Measurements from ENCODE around the gene CA10. TPM values are rescaled to one million over a fixed set of nuclear protein-coding genes. Genes with fewer than 3 reads are reported as not detected.

The CA10 gene
- total RNA-seq, 1 experiment from 2014 or later = not detected

DNA sequence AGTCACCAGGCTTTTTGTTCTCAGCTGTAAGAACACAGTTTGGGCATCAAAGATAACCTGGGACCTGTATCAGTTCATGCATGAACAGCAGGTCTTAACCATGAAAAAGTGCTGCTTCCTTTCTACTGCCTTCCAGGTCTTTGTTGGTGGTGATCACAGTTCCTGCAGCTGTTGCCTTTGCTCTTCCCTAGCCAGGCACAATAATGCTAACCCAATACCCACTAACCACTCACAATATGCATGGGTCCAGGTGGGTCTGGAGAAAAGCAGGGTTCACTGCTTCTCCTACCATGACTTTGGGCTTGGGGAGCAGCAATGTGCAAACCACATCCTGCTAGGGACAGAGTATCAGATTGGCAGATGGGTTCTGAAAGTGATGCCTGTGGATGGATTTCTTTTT is 501.3 kb downstream of the CA10 start:
- BruUV-seq (replicated peaks) = no TSS peak

DNA sequence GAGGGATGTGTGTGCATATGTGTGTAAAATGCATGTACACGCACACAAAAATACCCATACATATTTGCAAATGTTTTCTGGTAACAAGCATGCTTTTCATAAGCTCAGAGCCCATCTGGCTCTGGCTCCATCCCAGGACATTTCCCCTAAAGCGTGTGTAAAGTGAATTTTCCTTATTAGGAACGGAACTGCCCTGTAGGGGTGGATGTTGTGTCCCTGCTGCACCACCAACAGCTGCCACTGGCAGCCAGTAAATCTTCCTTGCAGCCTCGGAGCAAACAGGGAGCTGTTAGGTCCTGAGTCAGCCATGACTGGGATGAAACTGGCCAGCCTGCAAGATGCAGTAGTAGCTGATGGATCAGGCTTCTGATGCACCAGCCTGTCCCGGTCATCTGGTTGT is 504.6 kb downstream of the CA10 start:
- Histone ChIP-seq H3K9me3 (ENCODE audit: insufficient read depth, low read depth) (no peaks in the 10 kb centered on the region), H2AFZ (no peak overlapping the region), H3K36me3 (ENCODE audit: low read depth) (no peaks in the 10 kb centered on the region), H3K4me1 (replicated peaks; ENCODE audit: insufficient read depth) (no peaks in the 10 kb centered on the region), H3K27me3 (ENCODE audit: insufficient read depth, low read depth) (peaks cover 24% of the 10 kb centered on the region), H3K79me2 (ENCODE audit: low read depth) (no peaks in the 10 kb centered on the region), H4K20me1 (ENCODE audit: insufficient read depth) (no peaks in the 10 kb centered on the region), H3K4me3 (no peak overlapping the region), H3K27ac (no peak overlapping the region), H3K4me2 (no peak overlapping the region), H3F3A (ENCODE audit: insufficient read depth, low read depth) (no peaks in the 10 kb centered on the region), H3K9me2 (ENCODE audit: insufficient read depth) (no peaks in the 10 kb centered on the region)
- no TSS peak for BruUV-seq (replicated peaks)
- no peak for DNase-seq
- intact Hi-C loops (cut with micrococcal nuclease; ENCODE audit: unreplicated experiment) = no loop called here
- POLR2A ChIA-PET (ENCODE audit: unreplicated experiment) = no interaction called here
- TF ChIP-seq, protein P1, sequence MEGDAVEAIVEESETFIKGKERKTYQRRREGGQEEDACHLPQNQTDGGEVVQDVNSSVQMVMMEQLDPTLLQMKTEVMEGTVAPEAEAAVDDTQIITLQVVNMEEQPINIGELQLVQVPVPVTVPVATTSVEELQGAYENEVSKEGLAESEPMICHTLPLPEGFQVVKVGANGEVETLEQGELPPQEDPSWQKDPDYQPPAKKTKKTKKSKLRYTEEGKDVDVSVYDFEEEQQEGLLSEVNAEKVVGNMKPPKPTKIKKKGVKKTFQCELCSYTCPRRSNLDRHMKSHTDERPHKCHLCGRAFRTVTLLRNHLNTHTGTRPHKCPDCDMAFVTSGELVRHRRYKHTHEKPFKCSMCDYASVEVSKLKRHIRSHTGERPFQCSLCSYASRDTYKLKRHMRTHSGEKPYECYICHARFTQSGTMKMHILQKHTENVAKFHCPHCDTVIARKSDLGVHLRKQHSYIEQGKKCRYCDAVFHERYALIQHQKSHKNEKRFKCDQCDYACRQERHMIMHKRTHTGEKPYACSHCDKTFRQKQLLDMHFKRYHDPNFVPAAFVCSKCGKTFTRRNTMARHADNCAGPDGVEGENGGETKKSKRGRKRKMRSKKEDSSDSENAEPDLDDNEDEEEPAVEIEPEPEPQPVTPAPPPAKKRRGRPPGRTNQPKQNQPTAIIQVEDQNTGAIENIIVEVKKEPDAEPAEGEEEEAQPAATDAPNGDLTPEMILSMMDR (conservative IDR thresholded peaks at IDR 0.05) = no peak
- no peak for TF ChIP-seq EZH2 (IDR thresholded peaks at IDR 0.05; ENCODE audit: low read depth)
- CTCF ChIA-PET = no interaction called here

More for the DNA sequence above, 501.3 kb downstream of the CA10 start:
- Histone ChIP-seq H4K20me1 (ENCODE audit: insufficient read depth) (no peaks in the 10 kb centered on the region), H2AFZ (no peak overlapping the region), H3K9me2 (ENCODE audit: insufficient read depth) (no peaks in the 10 kb centered on the region), H3K4me3 (no peak overlapping the region), H3K27ac (no peak overlapping the region), H3F3A (ENCODE audit: insufficient read depth, low read depth) (no peaks in the 10 kb centered on the region), H3K4me2 (no peak overlapping the region), H3K36me3 (ENCODE audit: low read depth) (no peaks in the 10 kb centered on the region), H3K27me3 (ENCODE audit: insufficient read depth, low read depth) (peaks cover 24% of the 10 kb centered on the region), H3K4me1 (replicated peaks; ENCODE audit: insufficient read depth) (no peaks in the 10 kb centered on the region), H3K79me2 (ENCODE audit: low read depth) (no peaks in the 10 kb centered on the region), H3K9me3 (ENCODE audit: insufficient read depth, low read depth) (no peaks in the 10 kb centered on the region)
- no peak for TF ChIP-seq EZH2 (IDR thresholded peaks at IDR 0.05; ENCODE audit: low read depth)
- TF ChIP-seq, protein P1 (conservative IDR thresholded peaks at IDR 0.05) = no peak
- intact Hi-C loops (cut with micrococcal nuclease; ENCODE audit: unreplicated experiment) = no loop called here
- DNase-seq = no peak
- ChIA-PET POLR2A (ENCODE audit: unreplicated experiment) (no interaction called here), CTCF (no interaction called here)

GRCh38 chr17:51652529-51652928 is 506.0 kb downstream of the CA10 start:
- Histone ChIP-seq H3K4me1 (replicated peaks; ENCODE audit: insufficient read depth) (no peaks in the 10 kb centered on the region), H3K27me3 (ENCODE audit: insufficient read depth, low read depth) (peaks cover 24% of the 10 kb centered on the region)
- intact Hi-C loops (cut with micrococcal nuclease; ENCODE audit: unreplicated experiment) = no loop called here

More at GRCh38 chr17:51652529-51652928, 506.0 kb downstream of the CA10 start:
- no peaks in the 10 kb centered on the region for H3K9me2 ChIP-seq (ENCODE audit: insufficient read depth)
- H3K36me3 ChIP-seq (ENCODE audit: low read depth) = no peaks in the 10 kb centered on the region
- H3K27ac ChIP-seq = no peak overlapping the region
- no peak overlapping the region for H3K4me3 ChIP-seq
- H3F3A ChIP-seq (ENCODE audit: insufficient read depth, low read depth) = no peaks in the 10 kb centered on the region
- POLR2A ChIA-PET (ENCODE audit: unreplicated experiment) = no interaction called here
- no peaks in the 10 kb centered on the region for H3K79me2 ChIP-seq (ENCODE audit: low read depth)
- H4K20me1 ChIP-seq (ENCODE audit: insufficient read depth) = no peaks in the 10 kb centered on the region
- H3K9me3 ChIP-seq (ENCODE audit: insufficient read depth, low read depth) = no peaks in the 10 kb centered on the region
- no TSS peak for BruUV-seq (replicated peaks)
- DNase-seq = no peak
- CTCF ChIA-PET = no interaction called here
- TF ChIP-seq, protein P1 (conservative IDR thresholded peaks at IDR 0.05) = no peak
- TF ChIP-seq EZH2 (IDR thresholded peaks at IDR 0.05; ENCODE audit: low read depth) = no peak
- no peak overlapping the region for H2AFZ ChIP-seq
- no peak overlapping the region for H3K4me2 ChIP-seq

Data from PC-9 (cell line).